Activated T-helper 1 cell treated with anti-CD3 and anti-CD28 coated beads, Interleukin-12 subunit alpha, Interleukin-12 subunit beta, Interleukin-2, Interleukin-4 antibody, amounts not matched to agents 30 ng/mL and 10 ng/mL and 1 ng/mL, durations not matched to agents 14 hours and 24 hours and 36 hours (primary cell): ENCODE data around the gene SGTA. TPM values are rescaled to one million over a fixed set of nuclear protein-coding genes. Genes with fewer than 3 reads are reported as not detected.
A peak's percentile ranks its signal among the peaks of the same experiment; 100 is the strongest.

Experiments used
- DNase-seq: peaks from one replicate; pipeline ENCODE4 v3.0.0; 2021; ENCODE audit warnings: low spot score
- H3K27ac Mint-ChIP-seq: one replicate; pipeline ENCODE4 v1.8.0; 2021; ENCODE audit warnings: mild to moderate bottlenecking, mixed read lengths
- H3K27me3 Mint-ChIP-seq: one replicate; pipeline ENCODE4 v1.8.0; 2022; ENCODE audit warnings: mild to moderate bottlenecking, moderate library complexity, mixed read lengths; ENCODE audit not compliant: insufficient read depth
- H3K36me3 Mint-ChIP-seq: one replicate; pipeline ENCODE4 v1.8.0; 2021; ENCODE audit warnings: low read depth, mixed read lengths
- H3K4me1 Mint-ChIP-seq: one replicate; pipeline ENCODE4 v1.8.0; 2021; ENCODE audit warnings: low read depth, mixed read lengths
- H3K4me3 Mint-ChIP-seq: one replicate; pipeline ENCODE4 v1.8.0; 2021; ENCODE audit warnings: mild to moderate bottlenecking, moderate library complexity, mixed read lengths
- H3K9me3 Mint-ChIP-seq: one replicate; pipeline ENCODE4 v1.8.0; 2021; ENCODE audit warnings: mixed read lengths
- intact Hi-C: fragments of 100-400 bp; cut with micrococcal nuclease; formaldehyde crosslinking; loops from one replicate; pipeline ENCODE4 v1.15.1; 2024
- total RNA-seq: library from RNA; stranded (reverse); gene quantifications from 2 replicates; pipeline ENCODE4 v1.2.3, GENCODE V29; 2022

The SGTA gene
- total RNA-seq, 1 donor from 2014 or later: 73.4 TPM

DNA sequence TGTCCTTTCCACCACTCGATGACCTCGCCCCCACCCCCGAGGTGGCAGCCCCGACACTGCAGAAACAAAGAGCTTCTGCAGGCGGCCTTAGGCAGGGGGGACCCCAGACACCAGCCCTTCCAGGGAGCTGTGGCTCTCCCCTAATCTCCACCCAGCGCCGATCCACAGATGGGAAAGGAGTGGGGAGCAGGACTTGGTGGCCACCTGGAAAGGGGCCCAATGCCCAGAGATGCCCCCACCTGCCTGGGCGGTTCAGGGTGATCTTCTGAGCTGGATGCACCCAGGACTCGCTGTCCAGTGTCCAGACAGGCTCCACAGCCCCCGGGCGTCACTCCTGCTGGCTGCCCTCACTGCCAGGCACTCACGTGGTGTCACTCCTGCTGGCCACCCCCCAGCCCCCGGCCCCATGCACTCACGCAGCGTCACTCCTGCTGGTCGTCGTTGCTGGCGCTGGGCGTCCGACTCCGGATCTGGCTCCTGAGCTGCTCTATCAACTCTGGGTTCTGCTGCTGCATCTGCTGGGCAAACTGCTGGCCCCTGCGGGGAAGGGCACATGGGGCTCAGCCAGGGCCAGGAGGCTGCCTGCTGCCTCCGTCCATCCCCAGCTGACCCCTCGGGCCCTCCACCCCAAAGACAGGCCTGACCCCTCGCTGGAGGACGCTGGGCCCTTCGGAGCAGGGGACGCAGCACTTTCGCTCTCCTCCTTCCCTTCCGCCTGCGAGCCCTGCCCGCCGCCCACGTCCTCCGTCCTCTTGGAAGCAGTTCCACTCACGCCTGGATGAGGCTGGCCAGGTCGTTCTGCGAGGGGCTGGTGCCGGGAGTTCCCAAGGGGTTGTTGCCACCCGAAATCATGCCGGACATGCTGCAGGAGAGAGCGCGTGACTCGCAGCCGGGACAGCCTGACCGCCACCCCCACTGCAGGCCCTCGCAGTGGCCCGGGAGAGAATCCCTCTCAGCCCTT is 25.9 kb downstream of the SGTA start:
- H3K9me3 Mint-ChIP-seq: no peaks in the 10 kb centered on the region
- peaks cover 23% of the 10 kb centered on the region for H3K36me3 Mint-ChIP-seq
- no peak overlapping the region for H3K4me3 Mint-ChIP-seq
- H3K27me3 Mint-ChIP-seq: no peaks in the 10 kb centered on the region
- no peak overlapping the region for H3K27ac Mint-ChIP-seq
- no peaks in the 10 kb centered on the region for H3K4me1 Mint-ChIP-seq
- no peak for DNase-seq
- intact Hi-C loops: no loop called here

DNA sequence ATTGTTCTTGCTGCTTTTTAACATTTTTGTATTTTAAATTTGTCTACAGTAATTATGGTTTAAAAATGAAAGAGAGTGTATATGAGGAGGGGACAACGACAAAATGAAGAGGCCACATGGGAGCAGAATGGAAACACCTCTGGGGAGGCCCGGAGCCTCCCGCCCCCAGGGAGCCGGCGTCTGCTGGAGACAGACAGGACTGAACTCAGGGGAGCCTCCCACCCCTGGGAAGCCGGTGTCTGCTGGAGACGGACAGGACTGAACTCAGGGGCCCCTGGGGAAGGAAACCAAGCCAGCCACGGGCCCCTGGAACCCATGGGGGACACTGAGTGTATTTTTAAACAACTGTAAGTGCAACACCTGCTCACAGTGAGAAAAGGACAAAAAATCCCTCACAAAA is 26.6 kb downstream of the SGTA start:
- intact Hi-C loops: no loop called here
- H3K4me1 Mint-ChIP-seq: no peaks in the 10 kb centered on the region

DNA sequence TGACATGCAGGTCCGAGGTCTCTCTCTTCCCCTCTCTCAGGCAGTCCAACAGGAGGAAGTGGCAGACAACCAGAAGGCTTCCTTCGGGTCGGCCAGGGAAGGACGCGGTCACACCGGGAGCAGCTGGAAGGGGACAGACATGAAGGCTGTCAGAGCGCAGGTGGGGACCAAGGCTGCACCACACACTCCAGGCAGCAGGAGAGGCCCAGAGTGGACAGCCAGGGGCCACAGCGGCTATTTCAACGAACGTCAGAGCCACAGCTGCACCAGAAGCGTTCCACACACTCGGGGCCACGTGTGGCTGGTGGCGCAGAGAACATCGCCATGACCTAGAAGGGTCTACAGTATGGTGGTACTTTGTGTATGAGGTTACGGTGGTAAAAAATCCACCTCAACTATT is 27.3 kb downstream of the SGTA start:
- intact Hi-C loops: no loop called here
- Mint-ChIP-seq H3K27ac (no peak overlapping the region), H3K36me3 (peaks cover 20% of the 10 kb centered on the region)

More for the DNA sequence above, 26.6 kb downstream of the SGTA start:
- Mint-ChIP-seq H3K27ac (no peak overlapping the region), H3K4me3 (no peak overlapping the region), H3K9me3 (no peaks in the 10 kb centered on the region), H3K27me3 (no peaks in the 10 kb centered on the region), H3K36me3 (peaks cover 23% of the 10 kb centered on the region)
- no peak for DNase-seq

DNA sequence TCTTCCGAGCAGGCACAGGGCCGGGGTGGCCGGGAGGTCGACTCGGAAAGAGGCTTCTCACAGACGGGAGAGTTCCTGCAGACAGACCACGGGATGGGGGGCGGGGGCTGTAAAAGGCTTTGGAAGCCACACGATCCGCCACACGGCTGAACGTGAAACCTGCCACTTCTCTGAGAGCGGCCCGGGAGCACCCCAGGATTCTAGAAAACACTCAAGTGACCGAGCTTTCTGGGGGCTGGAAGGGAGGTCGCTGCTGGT is 27.7 kb downstream of the SGTA start:
- no peaks in the 10 kb centered on the region for H3K27me3 Mint-ChIP-seq
- no peak overlapping the region for H3K4me3 Mint-ChIP-seq
- intact Hi-C loops: no loop called here
- H3K4me1 Mint-ChIP-seq: no peaks in the 10 kb centered on the region
- H3K36me3 Mint-ChIP-seq: peaks cover 20% of the 10 kb centered on the region
- no peak overlapping the region for H3K27ac Mint-ChIP-seq
- DNase-seq: no peak
- no peaks in the 10 kb centered on the region for H3K9me3 Mint-ChIP-seq

More for the DNA sequence above, 27.3 kb downstream of the SGTA start:
- no peaks in the 10 kb centered on the region for H3K4me1 Mint-ChIP-seq
- no peaks in the 10 kb centered on the region for H3K9me3 Mint-ChIP-seq
- H3K27me3 Mint-ChIP-seq: no peaks in the 10 kb centered on the region
- H3K4me3 Mint-ChIP-seq: no peak overlapping the region
- DNase-seq: no peak

DNA sequence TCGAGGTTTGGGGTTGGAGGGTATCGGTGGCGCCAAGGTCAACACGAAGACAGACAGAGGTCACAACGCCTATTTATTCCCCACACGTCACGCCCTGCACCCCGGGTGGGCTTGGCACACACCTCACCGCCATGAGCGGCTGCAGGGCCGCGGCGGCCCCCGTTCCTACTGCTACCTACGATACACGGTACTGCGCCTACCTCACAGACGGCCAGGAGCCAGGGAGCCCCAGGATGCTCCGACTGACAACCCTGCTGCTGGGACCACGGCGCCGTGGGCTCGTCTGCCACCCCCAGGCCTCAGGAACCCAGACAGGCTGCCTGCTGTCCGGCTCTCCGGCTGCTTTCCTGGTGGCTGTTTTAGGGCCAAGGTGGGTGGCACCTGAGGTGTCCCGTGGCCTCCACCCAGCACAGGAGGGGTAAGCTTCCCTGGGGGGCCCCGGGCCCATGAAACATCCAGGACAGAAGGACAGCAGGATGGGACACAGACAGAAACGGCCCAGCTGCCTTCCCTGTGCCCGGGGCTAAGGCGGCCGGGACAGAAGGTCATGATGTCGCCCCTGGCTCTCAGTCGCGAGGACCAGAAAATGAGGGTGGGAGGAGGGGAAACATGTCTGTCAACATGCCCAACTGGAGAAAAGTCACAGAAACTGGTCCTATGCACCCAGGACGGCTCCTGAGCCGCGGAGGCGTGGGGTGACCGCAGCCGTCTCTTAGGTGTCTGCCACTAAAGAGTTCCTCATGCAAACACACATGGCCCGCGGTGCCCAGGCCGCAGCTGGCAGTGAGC is 28.2 kb downstream of the SGTA start:
- Mint-ChIP-seq H3K27ac (no peak overlapping the region), H3K36me3 (peaks cover 20% of the 10 kb centered on the region), H3K27me3 (no peaks in the 10 kb centered on the region), H3K4me1 (no peaks in the 10 kb centered on the region), H3K9me3 (no peaks in the 10 kb centered on the region), H3K4me3 (no peak overlapping the region)
- intact Hi-C loops: no loop called here
- no peak for DNase-seq

DNA sequence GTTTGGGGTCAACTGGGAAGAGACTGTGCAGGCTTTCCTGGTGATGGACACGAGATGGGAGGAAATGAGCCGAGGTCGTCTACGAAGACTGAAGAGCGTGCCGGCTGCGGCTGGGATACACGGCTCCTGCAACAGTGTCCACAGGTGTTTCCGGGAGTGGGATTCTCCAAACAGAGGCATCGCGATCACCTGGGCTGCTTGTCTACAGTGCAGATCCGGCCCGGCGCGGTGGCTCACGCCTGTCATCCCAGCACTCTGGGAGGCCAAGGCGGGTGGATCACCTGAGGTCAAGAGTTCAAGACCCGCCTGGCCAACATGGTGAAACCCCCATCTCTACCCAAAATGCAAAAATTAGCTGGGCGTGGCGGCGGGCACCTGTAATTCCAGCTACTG is 31.6 kb downstream of the SGTA start:
- peaks cover 8% of the 10 kb centered on the region for H3K36me3 Mint-ChIP-seq
- H3K4me3 Mint-ChIP-seq: no peak overlapping the region
- DNase-seq: no peak
- no peaks in the 10 kb centered on the region for H3K4me1 Mint-ChIP-seq
- intact Hi-C loops: no loop called here
- no peak overlapping the region for H3K27ac Mint-ChIP-seq
- no peaks in the 10 kb centered on the region for H3K9me3 Mint-ChIP-seq
- H3K27me3 Mint-ChIP-seq: peaks cover 3% of the 10 kb centered on the region

DNA sequence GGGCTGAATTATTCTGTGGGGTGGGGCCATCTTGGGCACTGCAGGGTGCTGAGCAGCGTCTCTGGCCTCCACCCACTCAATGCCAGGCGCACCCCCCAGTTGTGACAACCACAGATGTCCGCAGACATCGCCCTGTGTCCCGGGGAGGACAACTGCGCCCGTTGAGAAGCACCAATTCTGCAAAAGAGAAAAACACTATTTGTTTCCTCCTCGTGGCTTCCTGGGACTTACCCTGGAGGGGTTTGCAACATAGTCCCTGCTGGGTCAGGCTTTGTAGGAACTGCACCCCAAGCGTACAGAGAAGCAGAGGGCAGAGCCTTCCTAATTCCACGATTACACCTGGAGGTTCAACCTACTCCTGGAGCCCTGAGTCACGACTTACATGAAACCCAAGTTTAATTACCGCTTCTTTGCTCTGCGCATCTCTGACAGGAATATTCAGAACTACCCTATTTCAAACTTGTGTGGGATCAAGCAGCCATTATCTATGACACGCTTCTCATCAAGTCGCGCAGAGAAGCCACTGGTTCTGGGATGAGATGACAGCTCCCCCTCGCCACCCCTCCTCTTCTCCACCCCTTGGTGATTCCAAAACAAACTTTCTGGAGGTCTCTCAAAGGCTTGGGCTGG is 32.1 kb downstream of the SGTA start:
- intact Hi-C loops: no loop called here

DNA sequence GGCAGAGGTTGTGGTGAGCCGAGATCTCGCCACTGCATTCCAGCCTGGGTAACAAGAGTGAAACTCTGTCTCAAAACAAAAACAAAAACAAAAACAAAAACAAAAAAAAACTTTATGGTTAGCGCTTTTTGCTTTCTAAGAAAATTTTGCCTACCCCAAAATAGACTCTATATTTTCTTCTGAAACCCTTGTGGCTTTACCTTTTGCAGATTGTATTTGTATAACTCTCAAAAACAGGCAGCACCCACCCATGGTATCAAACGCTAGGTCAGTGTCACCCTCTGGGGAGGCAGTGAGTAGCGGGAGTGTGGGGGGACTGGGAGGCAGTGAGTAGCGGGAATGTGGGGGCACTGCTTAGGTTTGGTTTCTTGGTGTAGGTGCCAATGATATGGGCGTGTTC is 35.7 kb downstream of the SGTA start:
- no peak overlapping the region for H3K4me3 Mint-ChIP-seq
- no peak overlapping the region for H3K27ac Mint-ChIP-seq
- H3K36me3 Mint-ChIP-seq: no peaks in the 10 kb centered on the region
- no peak for DNase-seq
- no peaks in the 10 kb centered on the region for H3K9me3 Mint-ChIP-seq
- H3K4me1 Mint-ChIP-seq: no peaks in the 10 kb centered on the region
- H3K27me3 Mint-ChIP-seq: peaks cover 7% of the 10 kb centered on the region
- intact Hi-C loops: loop anchor here (10.0 kb wide), 1 partner anchor 273 kb away; the partner anchor contains the start of gene GADD45B

More for the DNA sequence above, 32.1 kb downstream of the SGTA start:
- Mint-ChIP-seq H3K36me3 (peaks cover 6% of the 10 kb centered on the region), H3K27ac (no peak overlapping the region), H3K4me1 (no peaks in the 10 kb centered on the region), H3K27me3 (peaks cover 3% of the 10 kb centered on the region), H3K4me3 (no peak overlapping the region), H3K9me3 (no peaks in the 10 kb centered on the region)
- no peak for DNase-seq

DNA sequence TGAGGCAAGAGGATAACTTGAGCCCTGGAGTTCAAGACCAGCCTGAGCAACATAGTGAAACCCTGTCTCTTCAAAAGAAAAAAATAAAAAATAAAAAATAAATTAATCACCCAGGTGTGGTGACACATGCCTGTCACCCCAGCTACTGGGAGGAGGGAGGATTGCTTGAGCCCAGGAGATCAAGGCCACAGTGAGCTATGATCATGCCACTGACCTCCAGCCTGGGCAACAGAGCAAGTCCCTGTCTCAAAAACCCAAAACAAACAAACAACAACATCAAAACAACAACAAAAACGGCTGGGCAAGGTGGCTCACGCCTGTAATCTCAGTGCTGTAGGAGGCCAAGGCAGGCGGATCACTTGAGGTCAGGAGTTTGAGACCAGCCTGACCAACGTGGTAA is 39.0 kb downstream of the SGTA start:
- peaks cover 3% of the 10 kb centered on the region for H3K4me1 Mint-ChIP-seq
- no peak overlapping the region for H3K4me3 Mint-ChIP-seq
- peaks cover 10% of the 10 kb centered on the region for H3K27me3 Mint-ChIP-seq
- H3K9me3 Mint-ChIP-seq: no peaks in the 10 kb centered on the region
- intact Hi-C loops: loop anchor here (10.0 kb wide), 1 partner anchor 269 kb away; the partner anchor contains the start of gene GADD45B
- peaks cover 3% of the 10 kb centered on the region for H3K36me3 Mint-ChIP-seq
- DNase-seq: no peak
- no peak overlapping the region for H3K27ac Mint-ChIP-seq

DNA sequence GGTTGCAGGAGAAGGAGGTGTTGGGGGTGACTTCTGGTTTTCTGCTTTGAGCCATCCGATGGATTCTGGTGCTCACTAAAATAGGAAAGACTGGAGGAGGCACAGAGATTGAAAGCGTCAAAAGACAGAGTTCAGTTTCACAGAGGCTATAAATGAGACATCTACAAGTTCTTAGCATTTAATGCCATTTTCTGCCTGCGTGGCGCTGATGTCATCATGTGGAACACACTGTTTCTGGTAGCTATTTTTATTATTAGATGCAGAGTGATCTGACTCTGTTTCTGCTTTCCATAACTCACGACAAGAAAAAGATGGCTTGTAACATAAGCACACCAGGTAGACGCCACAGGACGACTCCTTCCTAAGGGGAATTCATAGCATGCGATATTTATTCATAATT is 40.0 kb downstream of the SGTA start:
- DNase-seq: no peak
- H3K4me3 Mint-ChIP-seq: no peak overlapping the region
- intact Hi-C loops: loop anchor here (10.0 kb wide), 1 partner anchor 268 kb away; the partner anchor contains the start of gene GADD45B
- H3K27ac Mint-ChIP-seq: no peak overlapping the region
- H3K9me3 Mint-ChIP-seq: no peaks in the 10 kb centered on the region
- peaks cover 9% of the 10 kb centered on the region for H3K4me1 Mint-ChIP-seq
- peaks cover 7% of the 10 kb centered on the region for H3K36me3 Mint-ChIP-seq
- peaks cover 10% of the 10 kb centered on the region for H3K27me3 Mint-ChIP-seq

DNA sequence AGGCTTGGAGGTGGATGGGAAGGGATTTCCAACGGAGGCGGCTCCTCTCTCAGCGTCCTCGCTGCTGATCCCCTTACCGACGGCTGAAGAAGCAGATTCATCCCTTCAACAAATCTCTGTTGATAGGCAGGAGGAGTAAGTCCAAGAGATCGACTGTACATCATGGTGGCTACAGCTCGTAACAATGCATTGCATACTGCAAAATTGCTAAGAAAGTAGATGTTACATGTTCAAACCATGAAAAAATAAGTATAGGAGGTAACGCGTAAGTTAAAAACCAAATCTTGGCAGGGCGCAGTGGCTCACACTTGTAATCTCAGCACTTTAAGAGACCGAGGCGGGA is 42.8 kb downstream of the SGTA start:
- intact Hi-C loops: loop anchor here (1.0 to 10.0 kb wide), 3 partner anchors 9 to 265 kb away; partner anchors contain the start of genes GADD45B and THOP1
- H3K4me3 Mint-ChIP-seq: peak overlapping the region; percentile 93

DNA sequence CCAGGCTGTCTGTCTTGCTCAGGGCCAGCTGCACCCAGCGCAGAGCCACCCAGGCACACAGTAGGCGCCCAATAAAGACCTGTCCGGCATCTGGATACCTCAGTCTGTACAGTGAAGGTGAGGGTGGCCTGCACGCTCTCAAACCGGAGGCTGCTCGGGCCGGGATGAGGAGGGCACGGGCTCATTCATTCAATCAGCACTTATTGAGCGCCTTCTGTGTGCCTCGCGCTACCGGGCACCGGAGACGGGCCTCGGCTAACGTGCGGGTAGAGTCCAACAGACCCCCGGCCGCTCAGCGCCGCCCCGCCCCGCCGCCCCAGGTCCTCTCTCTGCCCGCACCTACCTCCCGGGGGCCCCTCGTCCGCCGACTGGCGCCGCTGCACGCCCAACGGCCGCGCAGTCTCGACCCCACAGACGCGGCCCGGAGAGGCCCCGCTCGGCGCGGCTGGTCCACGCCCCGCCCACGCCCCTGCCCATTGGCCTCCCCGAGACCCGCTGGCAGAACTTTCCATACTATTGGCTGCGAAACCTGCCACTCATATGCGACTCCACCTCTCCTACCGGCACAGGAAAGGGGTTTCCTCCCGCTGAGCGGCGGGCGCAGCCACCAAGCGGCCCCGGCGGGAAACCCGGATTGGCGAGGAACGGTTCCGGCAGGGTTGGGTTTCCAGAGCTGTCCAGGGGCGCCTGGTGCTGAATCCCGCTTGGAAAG is 43.3 kb downstream of the SGTA start, which contains the start of gene SLC39A3:
Gene SLC39A3 (minus strand): TSS at position 416 of the 712 bp plus-strand sequence. CDS start 2,760 bp downstream, outside the sequence.
- Mint-ChIP-seq H3K27me3 (peaks cover 5% of the 10 kb centered on the region), H3K9me3 (no peaks in the 10 kb centered on the region), H3K27ac (peak within 1 kb of the TSS; percentile 87), H3K36me3 (peaks cover 26% of the 10 kb centered on the region), H3K4me1 (peaks cover 9% of the 10 kb centered on the region), H3K4me3 (peak within 1 kb of the TSS; percentile 93)
- intact Hi-C loops: loop anchor here (1.0 to 10.0 kb wide), 3 partner anchors 10 to 265 kb away; partner anchors contain the start of genes GADD45B and THOP1
- peak; percentile 98 for DNase-seq

More for the DNA sequence above, 42.8 kb downstream of the SGTA start:
- DNase-seq: no peak
- H3K36me3 Mint-ChIP-seq: peaks cover 24% of the 10 kb centered on the region
- H3K27me3 Mint-ChIP-seq: peaks cover 5% of the 10 kb centered on the region
- no peaks in the 10 kb centered on the region for H3K9me3 Mint-ChIP-seq
- no peak overlapping the region for H3K27ac Mint-ChIP-seq
- H3K4me1 Mint-ChIP-seq: peaks cover 9% of the 10 kb centered on the region
